GM19468 (cell line): ENCODE results near the gene RABGAP1L.
"Not testable (repeated sequence)": the region's sequence is repeated elsewhere in the genome, so short reads cannot be mapped to it uniquely, and the experiment has no call there.

Experiments
- ATAC-seq: cut with Tn5 transposase; IDR thresholded peaks from one replicate; pipeline ENCODE4 v1.9.1; 2021; ENCODE audit warnings: mild to moderate bottlenecking, moderate library complexity, moderate number of reproducible peaks; ENCODE audit not compliant: unreplicated experiment; ENCODE audit errors: extremely low read depth

The RABGAP1L gene

DNA sequence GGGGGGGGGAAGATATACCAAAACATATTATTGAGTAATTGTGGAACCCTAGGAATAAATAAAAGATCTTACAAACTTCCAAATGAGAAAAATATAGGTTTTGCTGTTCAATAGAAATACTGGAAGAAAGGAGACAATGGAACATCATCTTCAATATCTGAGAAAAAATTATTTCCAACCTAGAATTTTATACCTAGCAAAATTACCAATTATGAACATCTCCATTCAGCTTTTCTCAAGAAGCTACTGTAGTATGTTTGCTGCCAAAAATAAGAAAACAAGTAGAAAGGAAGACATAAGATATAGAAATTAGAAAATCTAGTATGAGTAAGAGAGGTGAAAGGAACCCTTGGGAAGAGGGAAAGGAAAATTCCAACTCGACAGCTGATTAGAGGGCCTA lies 372.4 kb downstream of the RABGAP1L start:
- no peak for ATAC-seq

DNA sequence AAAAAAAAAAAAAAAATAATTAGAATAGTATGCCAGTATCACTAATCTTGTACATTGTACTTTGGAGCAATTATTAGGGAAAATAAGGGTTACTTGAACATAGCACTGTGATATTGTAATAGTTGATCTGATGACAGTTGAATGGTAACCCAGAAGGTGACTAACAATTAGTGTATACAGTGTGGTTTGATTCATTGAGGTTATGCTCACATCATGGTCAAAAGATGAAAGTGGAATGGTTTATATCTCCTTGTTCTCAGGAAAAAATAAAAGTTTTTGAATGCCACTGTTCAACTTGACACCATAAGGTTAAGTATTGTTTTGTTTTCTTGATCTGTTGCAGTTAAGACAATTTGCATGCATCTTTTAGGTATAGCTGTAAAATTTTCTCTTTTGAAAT lies 375.5 kb downstream of the RABGAP1L start:
- no peak for ATAC-seq

DNA sequence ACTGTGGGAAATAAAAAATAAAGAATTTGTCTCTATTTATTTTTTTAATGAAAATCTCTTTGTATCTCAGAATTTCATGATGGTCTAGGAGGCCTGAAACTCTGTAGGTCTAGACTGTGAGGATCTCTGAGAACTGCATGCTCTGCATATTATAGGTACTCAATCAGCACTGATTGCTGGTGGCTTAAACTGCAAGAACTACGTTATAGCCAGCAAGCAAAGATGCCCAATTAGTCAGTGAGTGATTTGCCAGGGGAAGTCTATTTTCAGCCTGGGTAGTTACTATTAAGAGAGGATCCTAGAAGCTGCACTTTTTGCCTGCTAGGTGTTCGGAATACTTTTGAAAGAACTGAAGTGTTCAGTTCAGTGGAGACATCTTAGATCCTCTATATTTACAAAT lies 375.9 kb downstream of the RABGAP1L start:
- ATAC-seq = no peak

DNA sequence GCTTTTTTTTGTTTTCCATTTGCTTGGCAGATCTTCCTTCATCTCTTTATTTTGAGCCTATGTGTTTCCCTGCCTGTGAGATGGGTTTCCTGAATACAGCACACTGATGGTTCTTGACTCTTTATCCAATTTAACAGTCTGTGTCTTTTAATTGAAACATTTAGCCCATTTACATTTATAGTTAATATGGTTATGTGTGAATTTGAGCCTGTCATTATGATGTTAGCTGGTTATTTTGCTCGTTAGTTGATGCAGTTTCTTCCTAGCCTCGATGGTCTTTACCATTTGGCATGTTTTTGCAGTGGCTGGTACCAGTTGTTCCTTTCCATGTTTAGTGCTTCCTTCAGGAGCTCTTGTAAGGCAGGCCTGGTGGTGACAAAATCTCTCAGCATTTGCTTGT lies 384.1 kb downstream of the RABGAP1L start:
- not testable (repeated sequence) for ATAC-seq

GRCh38 chr1:174550296-174550695 lies 391.0 kb downstream of the RABGAP1L start:
- no peak for ATAC-seq

DNA sequence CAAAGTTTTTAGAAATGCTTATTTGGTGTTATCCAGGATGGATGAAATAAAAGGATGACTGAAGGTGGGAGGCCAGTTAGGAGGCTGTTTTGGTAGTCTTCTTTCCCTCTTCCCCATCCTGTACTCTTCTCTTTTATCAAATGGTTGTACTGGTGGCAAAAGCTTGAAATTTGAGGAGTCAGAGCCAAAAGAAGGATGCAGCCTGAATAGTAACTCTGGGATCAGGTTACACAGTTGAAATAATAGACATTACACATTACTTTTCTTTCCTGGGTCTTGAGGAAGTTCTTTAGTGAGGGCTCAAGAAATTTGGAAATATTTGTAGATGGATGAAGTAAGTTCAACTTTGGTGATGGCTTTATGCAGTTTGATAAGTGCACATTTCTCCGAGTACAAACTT lies 397.1 kb downstream of the RABGAP1L start:
- no peak for ATAC-seq

GRCh38 chr1:174568551-174568950 lies 409.2 kb downstream of the RABGAP1L start:
- ATAC-seq = no peak

GRCh38 chr1:174569240-174569639 lies 409.9 kb downstream of the RABGAP1L start:
- no peak for ATAC-seq

- ATAC-seq = no peak
Observed at GRCh38 chr1:174572771-174573170, 413.5 kb downstream of the RABGAP1L start.

- not testable (repeated sequence) for ATAC-seq
Observed at GRCh38 chr1:174576120-174576519, 416.8 kb downstream of the RABGAP1L start.

DNA sequence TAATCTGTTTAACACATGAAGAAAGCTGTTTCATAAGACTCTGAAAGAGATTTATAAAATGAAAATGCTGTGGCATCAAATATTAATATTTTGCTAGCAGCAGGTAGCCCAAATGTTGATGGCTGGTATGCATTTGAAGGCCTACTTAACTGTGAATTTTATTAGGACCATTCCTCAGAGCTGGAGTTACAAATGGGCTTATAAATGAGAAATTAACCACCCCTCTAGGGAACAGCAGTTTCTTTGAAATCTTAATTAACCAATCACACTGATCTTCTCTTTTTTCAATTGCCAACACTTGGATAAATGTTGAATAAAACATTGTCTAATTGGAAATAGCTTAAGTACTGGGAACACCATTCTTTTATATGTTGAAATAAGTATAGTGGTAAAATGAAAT lies 418.4 kb downstream of the RABGAP1L start:
- ATAC-seq = no peak

- ATAC-seq = no peak
Observed at GRCh38 chr1:174580801-174581200, 421.5 kb downstream of the RABGAP1L start.

- no peak for ATAC-seq
Observed at GRCh38 chr1:174583316-174583715, 424.0 kb downstream of the RABGAP1L start.

GRCh38 chr1:174584071-174584470 lies 424.8 kb downstream of the RABGAP1L start:
- ATAC-seq = no peak

GRCh38 chr1:174588618-174589017 lies 429.3 kb downstream of the RABGAP1L start:
- ATAC-seq = not testable (repeated sequence)

DNA sequence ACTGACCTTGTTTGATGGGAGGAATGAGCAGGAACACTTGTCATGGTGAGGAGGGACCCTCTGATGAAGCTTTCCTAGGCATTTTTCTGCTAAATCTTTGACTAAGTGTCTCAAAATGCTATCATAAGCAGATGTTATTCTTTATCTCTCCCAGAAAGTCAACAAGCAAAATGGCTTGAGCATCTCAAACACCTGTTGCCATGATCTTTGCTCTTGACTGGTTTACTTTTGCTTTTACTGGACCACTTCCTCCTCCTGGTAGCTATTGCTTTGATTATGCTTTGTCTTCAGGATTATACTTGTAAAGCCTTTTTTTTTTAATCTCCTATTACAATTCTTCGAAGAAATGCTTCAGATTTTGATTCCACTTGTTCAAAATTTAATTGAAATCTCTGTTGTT lies 445.9 kb downstream of the RABGAP1L start:
- no peak for ATAC-seq

- no peak for ATAC-seq
Observed at GRCh38 chr1:174606471-174606870, 447.2 kb downstream of the RABGAP1L start.

GRCh38 chr1:174617905-174618304 lies 458.6 kb downstream of the RABGAP1L start:
- ATAC-seq = not testable (repeated sequence)

- no peak for ATAC-seq
Observed at GRCh38 chr1:174623324-174624035, 464.2 kb downstream of the RABGAP1L start.

DNA sequence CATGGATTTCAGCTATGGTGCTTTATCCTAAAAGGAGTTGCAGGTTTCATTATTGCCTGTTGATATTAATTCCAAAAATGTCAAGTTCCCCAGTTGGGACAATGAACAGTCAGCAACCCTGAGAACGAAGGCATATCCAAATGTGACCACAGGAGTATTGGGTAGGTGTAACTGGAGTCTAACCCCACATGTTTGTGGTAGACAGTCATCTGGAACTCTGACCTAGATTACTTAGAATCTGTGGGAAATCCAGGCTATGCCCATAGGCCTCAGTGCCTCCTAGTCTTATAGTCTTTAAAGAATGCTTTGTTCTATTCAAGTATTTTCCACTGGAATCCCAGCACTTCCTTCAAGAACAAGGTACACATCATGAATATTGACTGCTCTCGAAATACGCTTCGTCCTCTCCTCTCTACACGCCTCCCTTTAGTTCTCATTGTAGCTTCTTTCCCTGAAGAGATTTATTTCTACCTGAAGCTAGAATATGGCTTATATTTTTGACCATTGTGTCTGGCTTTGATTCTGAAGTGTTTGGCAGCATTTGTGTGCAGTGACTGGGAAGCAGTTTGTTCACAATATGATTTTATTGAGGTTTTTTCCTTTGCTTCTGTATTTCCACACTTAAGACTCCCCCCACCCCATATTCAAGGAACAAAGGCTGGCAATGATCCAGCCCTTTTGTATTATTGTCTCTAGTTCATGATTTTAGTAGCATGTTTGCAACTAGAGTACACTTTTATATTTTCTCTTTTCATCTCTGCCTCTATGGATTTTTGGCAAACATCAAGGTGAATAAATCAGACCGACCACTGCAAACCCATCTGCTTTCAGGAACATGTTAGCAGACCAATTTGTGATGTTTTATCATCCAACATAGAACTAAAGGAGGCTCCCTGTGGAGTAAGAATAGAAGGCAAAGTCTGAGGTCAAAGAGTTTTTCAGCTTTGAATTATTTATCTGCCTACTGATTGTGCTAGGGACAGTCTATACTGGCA lies 467.0 kb downstream of the RABGAP1L start:
- no peak for ATAC-seq

DNA sequence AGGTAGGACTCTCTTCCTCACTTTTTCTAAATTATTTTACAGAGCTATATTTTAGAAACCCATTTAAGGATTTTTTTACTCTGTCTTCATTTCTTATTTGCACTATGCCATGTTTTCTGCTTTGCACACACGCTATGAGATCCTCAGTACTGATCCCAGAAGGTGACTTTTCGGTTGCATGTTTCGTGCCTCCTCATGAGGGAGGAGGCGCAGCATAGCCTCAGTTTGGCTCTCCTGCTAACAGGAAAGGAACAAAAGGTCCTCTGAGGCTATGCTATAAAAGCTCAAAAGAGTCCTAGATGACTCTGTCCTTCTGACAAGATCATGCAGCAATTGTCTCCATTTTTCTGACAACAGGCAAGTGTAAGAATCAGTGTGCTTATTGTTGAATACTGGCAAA lies 478.2 kb downstream of the RABGAP1L start:
- no peak for ATAC-seq
